ACC112 (cell line): ENCODE results near the gene AMZ2.
"Not testable (repeated sequence)": the region's sequence is repeated elsewhere in the genome, so short reads cannot be mapped to it uniquely, and the experiment has no call there.

ENCODE experiments used
- H2AFZ ChIP-seq: fragments of 200-600 bp; sonication (generic); one replicate; pipeline ENCODE4 v1.6.0; 2017; ENCODE audit warnings: antibody characterized with exemption, low read length; ENCODE audit not compliant: unreplicated experiment
- H3K27ac ChIP-seq: fragments of 200-600 bp; sonication (generic); 2 replicates; pipeline ENCODE4 v1.5.1; 2014; ENCODE audit warnings: low read depth, mild to moderate bottlenecking, antibody characterized with exemption, low read length, moderate library complexity
- H3K27me3 ChIP-seq: fragments of 200-600 bp; sonication (generic); 2 replicates; pipeline ENCODE4 v1.6.1; 2014; ENCODE audit warnings: mild to moderate bottlenecking, antibody characterized with exemption, low read length, moderate library complexity, mixed read lengths; ENCODE audit not compliant: insufficient read depth
- H3K36me3 ChIP-seq: fragments of 200-600 bp; sonication (generic); 2 replicates; pipeline ENCODE4 v1.6.1; 2016; ENCODE audit warnings: mild to moderate bottlenecking, antibody characterized with exemption, low read length, moderate library complexity, mixed read lengths; ENCODE audit not compliant: insufficient read depth
- H3K4me1 ChIP-seq: fragments of 200-600 bp; sonication (generic); one replicate; pipeline ENCODE4 v1.6.1; 2016; ENCODE audit warnings: low read length, mixed read lengths; ENCODE audit not compliant: insufficient read depth, unreplicated experiment, control insufficient read depth
- H3K4me3 ChIP-seq: fragments of 200-600 bp; sonication (generic); 2 replicates; pipeline ENCODE4 v1.5.1; 2014; ENCODE audit warnings: mild to moderate bottlenecking, low read depth, low read length
- H3K79me2 ChIP-seq: fragments of 200-600 bp; sonication (generic); one replicate; pipeline ENCODE4 v1.6.0; 2016; ENCODE audit warnings: low read length; ENCODE audit not compliant: control insufficient read depth, unreplicated experiment, insufficient read depth

The AMZ2 gene

DNA sequence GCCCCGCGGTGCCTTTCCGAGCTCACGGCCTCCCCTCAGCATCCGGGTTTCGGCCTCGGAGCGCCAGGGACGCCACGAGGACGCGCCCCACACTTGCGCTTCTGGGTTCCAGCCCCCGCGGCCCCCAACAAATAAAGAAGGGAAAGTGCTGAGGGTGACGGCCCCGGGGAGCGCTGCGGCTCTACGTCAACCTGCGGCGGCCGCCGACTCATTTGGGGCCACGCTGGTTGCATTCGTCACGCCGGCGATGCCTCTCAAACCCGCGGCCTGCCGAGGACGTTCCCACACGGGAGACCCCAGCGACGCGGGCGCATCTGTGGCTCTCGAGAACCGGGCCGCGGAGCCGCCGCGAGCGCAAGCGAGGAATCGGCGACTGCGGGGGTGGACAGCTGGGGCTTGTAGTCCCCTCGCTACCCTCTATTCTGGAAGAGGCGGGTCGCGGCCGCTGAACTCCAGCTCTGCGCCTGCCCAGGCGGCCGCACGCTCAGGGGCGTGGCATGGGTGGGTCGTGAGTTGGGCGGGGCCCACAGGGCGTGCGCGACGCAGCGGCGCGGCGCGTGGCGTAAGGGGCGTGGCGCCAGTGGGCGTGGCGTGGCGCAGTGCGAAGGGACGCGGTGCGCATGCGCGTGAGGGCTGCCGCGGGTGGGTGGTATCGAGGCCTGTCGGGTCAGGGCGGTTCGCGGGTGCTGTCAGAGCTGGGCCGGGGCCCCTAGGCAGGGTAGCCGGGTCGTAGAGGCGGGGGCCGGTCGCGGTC lies at the start of gene AMZ2:
TSS of gene AMZ2 (plus strand) at position 599 of the 754 bp plus-strand sequence. CDS start 2,145 bp downstream, outside the sequence.
- peak within 1 kb of the TSS; percentile 87 for H3K4me3 ChIP-seq
- 0 out of 2 replicates have a peak, but pooled peaks cover 6% of the 10 kb centered on the region for H3K36me3 ChIP-seq
- H3K27me3 ChIP-seq: no peaks in the 10 kb centered on the region
- H3K4me1 ChIP-seq: peaks cover 7% of the 10 kb centered on the region
- peak within 1 kb of the TSS; percentile 78 for H3K27ac ChIP-seq
- peaks cover 7% of the 10 kb centered on the region for H3K79me2 ChIP-seq
- peak within 1 kb of the TSS; percentile 94 for H2AFZ ChIP-seq

DNA sequence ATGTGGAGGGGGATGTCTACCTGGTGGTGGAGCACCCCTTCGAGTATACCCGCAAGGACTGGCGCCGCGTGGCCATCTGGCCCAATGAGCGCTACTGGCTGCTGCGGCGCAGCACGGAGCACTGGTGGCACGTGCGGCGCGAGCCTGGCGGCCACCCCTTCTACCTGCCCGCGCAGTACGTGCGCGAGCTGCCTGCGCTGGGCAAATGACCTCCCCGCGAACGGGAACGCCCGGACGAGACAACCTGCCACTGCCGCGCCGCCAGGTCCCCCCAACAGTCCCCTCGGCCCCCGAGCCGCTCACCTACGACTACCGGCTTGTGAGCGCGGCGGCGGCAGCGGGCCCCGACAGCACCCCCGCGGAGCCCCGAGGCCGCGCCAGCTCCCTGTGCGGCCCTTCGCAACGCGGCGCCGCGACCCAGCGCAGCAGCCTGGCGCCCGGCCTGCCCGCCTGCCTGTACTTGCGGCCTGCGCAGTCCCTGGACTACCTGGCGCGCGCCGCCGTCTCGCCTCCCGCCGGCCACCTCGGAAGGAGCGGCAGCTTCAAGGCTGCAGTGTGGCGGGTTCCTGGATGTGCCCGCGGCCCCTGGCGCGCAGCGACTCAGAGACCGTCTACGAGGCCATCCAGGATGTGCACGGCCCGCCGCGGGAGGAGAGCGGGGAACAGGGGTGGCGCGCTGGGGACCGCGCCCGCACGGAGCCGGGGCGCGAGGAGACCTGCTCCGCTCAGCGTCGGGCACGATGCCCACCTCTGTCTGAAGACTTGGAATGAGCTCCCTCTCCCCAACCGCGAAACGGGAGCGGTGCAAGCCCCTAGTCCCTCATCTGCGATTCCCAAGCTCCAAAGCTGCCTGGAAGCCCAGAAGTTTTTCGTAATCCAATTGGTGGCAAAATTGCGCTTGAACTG lies 48.7 kb upstream of the AMZ2 start:
- Histone ChIP-seq H3K27me3 (peaks cover 62% of the 10 kb centered on the region), H3K27ac (no peak overlapping the region), H3K79me2 (no peaks in the 10 kb centered on the region), H3K4me1 (peaks cover 4% of the 10 kb centered on the region), H2AFZ (no peak overlapping the region), H3K36me3 (no peaks in the 10 kb centered on the region), H3K4me3 (peak overlapping the region; percentile 68)

GRCh38 chr17:68199837-68200688 lies 47.8 kb upstream of the AMZ2 start:
- H3K4me1 ChIP-seq: peaks cover 4% of the 10 kb centered on the region
- no peaks in the 10 kb centered on the region for H3K79me2 ChIP-seq
- H3K4me3 ChIP-seq: peak overlapping the region; percentile 68
- H2AFZ ChIP-seq: no peak overlapping the region
- H3K36me3 ChIP-seq: no peaks in the 10 kb centered on the region
- no peak overlapping the region for H3K27ac ChIP-seq
- H3K27me3 ChIP-seq: peaks cover 55% of the 10 kb centered on the region

GRCh38 chr17:68200689-68201417 lies 47.0 kb upstream of the AMZ2 start:
- Histone ChIP-seq H3K4me1 (peaks cover 4% of the 10 kb centered on the region), H3K79me2 (no peaks in the 10 kb centered on the region), H3K27ac (no peak overlapping the region), H3K36me3 (no peaks in the 10 kb centered on the region), H3K4me3 (peak overlapping the region; percentile 68), H2AFZ (no peak overlapping the region), H3K27me3 (peaks cover 47% of the 10 kb centered on the region)

GRCh38 chr17:68201418-68201771 lies 46.4 kb upstream of the AMZ2 start:
- H3K27ac ChIP-seq, H2AFZ ChIP-seq, H3K36me3 ChIP-seq, H3K4me1 ChIP-seq, H3K4me3 ChIP-seq, H3K79me2 ChIP-seq: not testable (repeated sequence)
- peaks cover 43% of the 10 kb centered on the region for H3K27me3 ChIP-seq

- peaks cover 34% of the 10 kb centered on the region for H3K27me3 ChIP-seq
- not testable (repeated sequence) for H3K4me1 ChIP-seq
Observed at GRCh38 chr17:68202321-68202720, 45.5 kb upstream of the AMZ2 start.

DNA sequence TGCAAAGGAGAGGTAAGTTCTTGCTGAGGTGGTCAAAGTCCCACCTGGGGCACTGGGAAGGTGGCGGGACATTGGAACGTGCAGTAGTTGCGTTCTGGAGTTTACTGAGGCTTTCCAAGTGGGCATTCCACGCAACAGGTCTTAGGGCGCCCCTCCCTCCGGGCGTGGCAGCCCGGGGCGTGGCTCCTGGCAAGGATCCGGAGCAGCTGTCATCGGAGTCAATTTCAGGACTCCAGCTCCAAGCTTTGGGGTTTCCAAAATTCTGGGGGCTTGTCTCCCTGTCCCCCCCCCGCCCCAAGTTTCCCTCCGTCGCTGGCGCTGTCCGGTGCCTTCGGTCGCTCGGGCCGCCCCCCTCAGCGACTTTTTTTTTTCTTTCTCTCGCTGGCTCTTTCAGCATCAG lies 43.1 kb upstream of the AMZ2 start:
- peaks cover 4% of the 10 kb centered on the region for H3K4me1 ChIP-seq
- H3K79me2 ChIP-seq: no peaks in the 10 kb centered on the region
- peaks cover 9% of the 10 kb centered on the region for H3K27me3 ChIP-seq
- H3K4me3 ChIP-seq: peak overlapping the region; percentile 96
- H3K27ac ChIP-seq: no peak overlapping the region
- no peaks in the 10 kb centered on the region for H3K36me3 ChIP-seq
- H2AFZ ChIP-seq: no peak overlapping the region

More at GRCh38 chr17:68202321-68202720, 45.5 kb upstream of the AMZ2 start:
- not testable (repeated sequence) for H3K27ac ChIP-seq, H2AFZ ChIP-seq, H3K36me3 ChIP-seq, H3K4me3 ChIP-seq, H3K79me2 ChIP-seq

- Histone ChIP-seq H3K27ac (no peak overlapping the region), H2AFZ (peak overlapping the region; percentile 86), H3K4me3 (peak overlapping the region; percentile 96)
Observed at GRCh38 chr17:68205251-68205807, 42.5 kb upstream of the AMZ2 start.

GRCh38 chr17:68205808-68206720 lies 41.8 kb upstream of the AMZ2 start:
- Histone ChIP-seq H3K4me3 (peak overlapping the region; percentile 96), H3K27ac (no peak overlapping the region), H2AFZ (peak overlapping the region; percentile 96)

More at GRCh38 chr17:68205251-68205807, 42.5 kb upstream of the AMZ2 start:
- Histone ChIP-seq H3K27me3 (peaks cover 4% of the 10 kb centered on the region), H3K36me3 (no peaks in the 10 kb centered on the region), H3K79me2 (no peaks in the 10 kb centered on the region), H3K4me1 (no peaks in the 10 kb centered on the region)

More at GRCh38 chr17:68205808-68206720, 41.8 kb upstream of the AMZ2 start:
- Histone ChIP-seq H3K79me2 (no peaks in the 10 kb centered on the region), H3K27me3 (0 out of 2 replicates have a peak, but pooled peaks cover 2% of the 10 kb centered on the region), H3K4me1 (no peaks in the 10 kb centered on the region), H3K36me3 (no peaks in the 10 kb centered on the region)
